ENCODE data around the gene ZFAND4.

- no peak for TF ChIP-seq CTCF (IDR thresholded peaks at IDR 0.05)
- no peak for TF ChIP-seq POLR2A (IDR thresholded peaks at IDR 0.05)
Observed at GRCh38 chr10:45581582-45582385, 90.8 kb downstream of the ZFAND4 start.

Data from right lobe of liver (tissue), 4 donors.